Kidney epithelial cell (primary cell): ENCODE data around the gene CORO7. TPM values are rescaled to one million over a fixed set of nuclear protein-coding genes. Genes with fewer than 3 reads are reported as not detected.

Experiments
- DNase-seq: peaks from one replicate; pipeline ENCODE4 v3.0.0-alpha.2; 2010; ENCODE audit warnings: low read depth
- H3K27me3 ChIP-seq: 2 replicates; pipeline ENCODE4 v1.6.0; 2011; ENCODE audit warnings: low read length; ENCODE audit not compliant: control insufficient read depth, insufficient read depth
- H3K36me3 ChIP-seq: 2 replicates; pipeline ENCODE4 v1.5.1; 2011; ENCODE audit warnings: low read length; ENCODE audit not compliant: control insufficient read depth, insufficient read depth
- H3K4me3 ChIP-seq: 2 replicates; pipeline ENCODE4 v1.5.1; 2011; ENCODE audit warnings: low read depth, mild to moderate bottlenecking, control low read depth, low read length
- CTCF ChIP-seq: IDR thresholded peaks from 2 replicates; pipeline ENCODE4 v1.5.1; 2011; ENCODE audit warnings: mild to moderate bottlenecking, moderate library complexity, low read length, control low read depth, inconsistent platforms; ENCODE audit not compliant: insufficient read depth, poor library complexity, severe bottlenecking
- total RNA-seq: library from RNA; depleted of rRNA; stranded (reverse); fragments of >200 nt; gene quantifications from 2 replicates; pipeline ENCODE4 v1.2.3, GENCODE V29; 2015

The CORO7 gene
- total RNA-seq, 1 donor from 2014 or later = 57.3 TPM

- DNase-seq = no peak
- H3K27me3 ChIP-seq = no peaks in the 10 kb centered on the region
- no peak for TF ChIP-seq CTCF
- H3K36me3 ChIP-seq = peaks cover 1% of the 10 kb centered on the region
- no peak overlapping the region for H3K4me3 ChIP-seq
These were observed 52.0 kb downstream of the CORO7 start for GRCh38 chr16:4364196-4365013.

- Histone ChIP-seq H3K36me3 (peaks cover 1% of the 10 kb centered on the region), H3K27me3 (no peaks in the 10 kb centered on the region), H3K4me3 (no peak overlapping the region)
- no peak for TF ChIP-seq CTCF
- DNase-seq = no peak
These were observed 53.8 kb downstream of the CORO7 start for GRCh38 chr16:4362476-4363135.

GRCh38 chr16:4361944-4362311, 54.5 kb downstream of the CORO7 start:
- no peak for DNase-seq
- Histone ChIP-seq H3K4me3 (no peak overlapping the region), H3K27me3 (no peaks in the 10 kb centered on the region), H3K36me3 (peaks cover 1% of the 10 kb centered on the region)
- no peak for TF ChIP-seq CTCF

- TF ChIP-seq CTCF = no peak
- peaks cover 1% of the 10 kb centered on the region for H3K36me3 ChIP-seq
- no peak for DNase-seq
- no peaks in the 10 kb centered on the region for H3K27me3 ChIP-seq
- no peak overlapping the region for H3K4me3 ChIP-seq
These were observed 55.1 kb downstream of the CORO7 start for GRCh38 chr16:4361033-4361943.

GRCh38 chr16:4360538-4361021, 55.8 kb downstream of the CORO7 start:
- TF ChIP-seq CTCF = no peak
- Histone ChIP-seq H3K36me3 (peaks cover 1% of the 10 kb centered on the region), H3K27me3 (no peaks in the 10 kb centered on the region), H3K4me3 (no peak overlapping the region)
- no peak for DNase-seq
